Measurements from ENCODE around the gene GJC2. TPM values are rescaled to one million over a fixed set of nuclear protein-coding genes. Genes with fewer than 3 reads are reported as not detected.

The GJC2 gene
- polyA plus RNA-seq, 1 experiment, result 1.2 TPM

- H3K9me3 ChIP-seq (ENCODE audit: control insufficient read depth, insufficient read depth, low read length), result no peaks in the 10 kb centered on the region; the same call in 1 of the 2 replicates
- DNase-seq (ENCODE audit: low read depth, low spot score), result no peak
- ChIA-PET POLR2A (interaction anchor here (1.2 to 1.7 kb wide), 3 partner anchors 23 to 265 kb away, joined by 3 to 18 read pairs (median 11); partner anchors contain the start of genes IBA57 and TRIM11), CTCF (interaction anchor here (4.2 kb wide), 1 partner anchor 11 kb away, joined by 17 read pairs; no protein-coding TSS in a partner anchor)
- peaks cover 7% of the 10 kb centered on the region for H3K27me3 ChIP-seq (ENCODE audit: control insufficient read depth, insufficient read depth, low read length)
- peak overlapping the region; percentile 90 for H3K4me3 ChIP-seq (ENCODE audit: low read depth, low read length)
- TF ChIP-seq, protein P1, sequence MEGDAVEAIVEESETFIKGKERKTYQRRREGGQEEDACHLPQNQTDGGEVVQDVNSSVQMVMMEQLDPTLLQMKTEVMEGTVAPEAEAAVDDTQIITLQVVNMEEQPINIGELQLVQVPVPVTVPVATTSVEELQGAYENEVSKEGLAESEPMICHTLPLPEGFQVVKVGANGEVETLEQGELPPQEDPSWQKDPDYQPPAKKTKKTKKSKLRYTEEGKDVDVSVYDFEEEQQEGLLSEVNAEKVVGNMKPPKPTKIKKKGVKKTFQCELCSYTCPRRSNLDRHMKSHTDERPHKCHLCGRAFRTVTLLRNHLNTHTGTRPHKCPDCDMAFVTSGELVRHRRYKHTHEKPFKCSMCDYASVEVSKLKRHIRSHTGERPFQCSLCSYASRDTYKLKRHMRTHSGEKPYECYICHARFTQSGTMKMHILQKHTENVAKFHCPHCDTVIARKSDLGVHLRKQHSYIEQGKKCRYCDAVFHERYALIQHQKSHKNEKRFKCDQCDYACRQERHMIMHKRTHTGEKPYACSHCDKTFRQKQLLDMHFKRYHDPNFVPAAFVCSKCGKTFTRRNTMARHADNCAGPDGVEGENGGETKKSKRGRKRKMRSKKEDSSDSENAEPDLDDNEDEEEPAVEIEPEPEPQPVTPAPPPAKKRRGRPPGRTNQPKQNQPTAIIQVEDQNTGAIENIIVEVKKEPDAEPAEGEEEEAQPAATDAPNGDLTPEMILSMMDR (IDR thresholded peaks at IDR 0.05; ENCODE audit: low read depth, low read length), result no peak
- H3K27ac ChIP-seq (ENCODE audit: low read depth, low read length), result peak overlapping the region; percentile 75
These were observed 8.3 kb upstream of the GJC2 start for GRCh38 chr1:228141226-228142044.

DNA sequence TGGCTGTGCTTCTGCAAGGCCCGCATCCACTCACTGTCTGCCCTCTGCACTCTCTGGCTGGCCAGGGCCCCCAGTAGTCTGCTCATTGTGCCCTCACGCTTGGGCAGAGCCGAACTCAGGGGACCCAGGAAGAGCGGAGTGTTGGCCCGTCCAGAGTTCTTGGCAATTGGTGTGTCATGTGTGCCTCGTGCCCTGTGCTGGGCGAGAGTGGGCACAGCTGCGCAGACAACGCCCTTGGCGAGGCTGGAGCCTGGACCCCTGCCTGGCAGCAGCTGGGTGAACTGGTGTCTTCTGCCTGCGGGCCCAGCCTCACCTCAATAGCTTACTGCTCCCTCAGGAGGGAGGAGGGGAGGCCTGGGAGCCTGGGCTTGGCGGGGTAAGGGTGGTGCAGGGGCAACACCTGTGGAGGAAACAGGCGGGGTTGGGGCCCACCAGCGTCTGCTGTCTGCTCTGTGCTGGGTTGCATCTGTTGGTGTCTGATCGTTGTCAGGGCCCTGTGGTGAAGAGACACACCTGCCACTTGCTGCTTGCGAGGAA lies 7.5 kb upstream of the GJC2 start:
- H3K27ac ChIP-seq (ENCODE audit: low read depth, low read length), result no peak overlapping the region
- POLR2A ChIA-PET, result no interaction called here

DNA sequence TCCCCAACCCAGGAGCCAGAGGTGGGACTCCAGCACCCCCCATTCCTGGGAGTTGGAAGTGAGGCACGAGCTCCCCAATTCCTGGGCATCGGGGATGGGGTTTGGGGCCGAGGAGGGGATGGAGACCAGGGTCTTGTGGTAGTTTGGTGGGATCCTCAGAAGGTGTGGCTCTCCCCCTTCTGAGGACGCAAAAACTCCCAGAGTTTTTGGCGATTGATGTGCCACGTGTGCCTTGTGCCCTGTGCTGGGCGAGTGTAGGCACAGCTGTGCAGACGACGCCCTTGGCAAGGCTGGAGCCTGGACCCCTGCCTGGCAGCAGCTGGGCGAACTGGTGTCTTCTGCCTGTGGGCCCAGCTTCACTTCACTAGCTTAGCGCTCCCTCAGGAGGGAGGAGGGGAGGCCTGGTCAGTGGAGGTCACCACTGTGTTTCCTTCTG lies 7.0 kb upstream of the GJC2 start:
- no peak overlapping the region for H3K4me3 ChIP-seq (ENCODE audit: low read depth, low read length)
- TF ChIP-seq, protein P1 (IDR thresholded peaks at IDR 0.05; ENCODE audit: low read depth, low read length), result no peak
- H3K27ac ChIP-seq (ENCODE audit: low read depth, low read length), result no peak overlapping the region
- ChIA-PET CTCF (interaction anchor here (1.3 to 4.2 kb wide), 3 partner anchors 12 to 24 kb away, joined by 4 to 17 read pairs (median 7); no protein-coding TSS in a partner anchor), POLR2A (no interaction called here)
- DNase-seq (ENCODE audit: low read depth, low spot score), result no peak
- H3K9me3 ChIP-seq (ENCODE audit: control insufficient read depth, insufficient read depth, low read length), result no peaks in the 10 kb centered on the region; the same call in 1 of the 2 replicates
- H3K27me3 ChIP-seq (ENCODE audit: control insufficient read depth, insufficient read depth, low read length), result no peaks in the 10 kb centered on the region

More for the DNA sequence above, 7.5 kb upstream of the GJC2 start:
- Histone ChIP-seq H3K27me3 (ENCODE audit: control insufficient read depth, insufficient read depth, low read length) (no peaks in the 10 kb centered on the region), H3K4me3 (ENCODE audit: low read depth, low read length) (peak overlapping the region; percentile 90), H3K9me3 (ENCODE audit: control insufficient read depth, insufficient read depth, low read length) (no peaks in the 10 kb centered on the region; the same call in 1 of the 2 replicates)
- no peak for DNase-seq (ENCODE audit: low read depth, low spot score)
- TF ChIP-seq, protein P1 (IDR thresholded peaks at IDR 0.05; ENCODE audit: low read depth, low read length), result no peak
- CTCF ChIA-PET, result interaction anchor here (1.3 to 4.2 kb wide), 3 partner anchors 11 to 24 kb away, joined by 4 to 17 read pairs (median 7); no protein-coding TSS in a partner anchor

DNA sequence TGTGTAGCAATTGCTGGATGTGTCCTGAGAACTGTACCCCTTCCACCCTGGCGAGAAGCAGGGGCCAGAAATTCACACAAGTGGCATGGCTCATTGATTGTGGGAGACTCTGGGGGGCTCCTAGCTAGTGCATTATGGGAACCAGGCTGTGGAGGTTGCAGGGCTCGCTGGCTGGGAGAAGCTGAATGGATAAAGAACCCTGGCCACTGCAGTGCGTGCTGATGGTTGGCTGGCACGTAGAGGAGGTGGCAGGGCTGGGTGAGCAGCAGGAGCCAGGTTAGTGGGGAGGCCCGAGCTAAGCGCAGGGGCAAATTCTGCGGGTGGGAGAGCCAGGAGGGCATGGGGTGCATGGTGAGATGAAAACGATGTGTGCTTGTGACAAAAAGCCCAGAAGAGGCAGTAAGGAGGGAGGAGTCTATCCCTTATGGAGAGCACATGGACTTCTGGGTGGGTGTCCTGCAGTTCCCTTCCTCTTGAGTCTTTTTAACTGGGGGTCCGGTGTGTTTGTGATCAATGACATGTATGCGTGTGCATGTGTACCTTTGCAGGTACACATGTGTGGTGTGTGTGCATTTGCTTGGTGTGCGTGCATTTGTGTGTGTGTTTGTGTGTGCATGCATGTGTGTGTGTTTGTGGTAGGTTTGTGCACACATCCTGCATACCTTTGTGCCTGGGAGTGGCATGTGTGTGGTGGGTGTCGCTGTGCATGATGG lies 6.1 kb upstream of the GJC2 start:
- no peaks in the 10 kb centered on the region for H3K27me3 ChIP-seq (ENCODE audit: control insufficient read depth, insufficient read depth, low read length)
- no peak for DNase-seq (ENCODE audit: low read depth, low spot score)
- no peaks in the 10 kb centered on the region; the same call in 1 of the 2 replicates for H3K9me3 ChIP-seq (ENCODE audit: control insufficient read depth, insufficient read depth, low read length)
- POLR2A ChIA-PET, result no interaction called here
- CTCF ChIA-PET, result interaction anchor here (1.3 to 4.2 kb wide), 3 partner anchors 13 to 23 kb away, joined by 4 to 17 read pairs (median 7); no protein-coding TSS in a partner anchor
- TF ChIP-seq, protein P1 (IDR thresholded peaks at IDR 0.05; ENCODE audit: low read depth, low read length), result no peak
- no peak overlapping the region for H3K27ac ChIP-seq (ENCODE audit: low read depth, low read length)
- H3K4me3 ChIP-seq (ENCODE audit: low read depth, low read length), result no peak overlapping the region

Measured in AG04450 (cell line).